Measurements from ENCODE around the gene SAGE1. TPM values are rescaled to one million over a fixed set of nuclear protein-coding genes. Genes with fewer than 3 reads are reported as not detected.
"Not testable (repeated sequence)": the region's sequence is repeated elsewhere in the genome, so short reads cannot be mapped to it uniquely, and the experiment has no call there.

SAGE1 gene
- polyA plus RNA-seq, 1 experiment = not detected

- Histone ChIP-seq H3K36me3 (ENCODE audit: control insufficient read depth, insufficient read depth, low read length) (no peaks in the 10 kb centered on the region), H3K27me3 (ENCODE audit: control insufficient read depth, insufficient read depth, low read length) (no peaks in the 10 kb centered on the region), H3K4me3 (ENCODE audit: low read depth, low read length) (no peak overlapping the region)
- no peak for DNase-seq (ENCODE audit: low read depth)
- ChIA-PET CTCF (no interaction called here), POLR2A (no interaction called here)
- TF ChIP-seq CTCF (IDR thresholded peaks at IDR 0.05; ENCODE audit: insufficient read depth, low read depth, low read length) = no peak
Observed at GRCh38 chrX:135892781-135893180, 735 bp upstream of the SAGE1 start.

GRCh38 chrX:135910251-135910650 lies 16.7 kb downstream of the SAGE1 start:
- ChIA-PET CTCF (interaction anchor here (0.6 kb wide), 1 partner anchor 22 kb away, joined by 5 read pairs; no protein-coding TSS in a partner anchor), POLR2A (no interaction called here)
- H3K4me3 ChIP-seq (ENCODE audit: low read depth, low read length) = no peak overlapping the region
- no peak for TF ChIP-seq CTCF (IDR thresholded peaks at IDR 0.05; ENCODE audit: insufficient read depth, low read depth, low read length)
- no peaks in the 10 kb centered on the region for H3K36me3 ChIP-seq (ENCODE audit: control insufficient read depth, insufficient read depth, low read length)
- H3K27me3 ChIP-seq (ENCODE audit: control insufficient read depth, insufficient read depth, low read length) = no peaks in the 10 kb centered on the region
- DNase-seq (ENCODE audit: low read depth) = no peak

GRCh38 chrX:135914404-135914803 lies 20.9 kb downstream of the SAGE1 start:
- H3K27me3 ChIP-seq (ENCODE audit: control insufficient read depth, insufficient read depth, low read length) = no peaks in the 10 kb centered on the region
- POLR2A ChIA-PET = no interaction called here
- TF ChIP-seq CTCF (IDR thresholded peaks at IDR 0.05; ENCODE audit: insufficient read depth, low read depth, low read length) = no peak
- DNase-seq (ENCODE audit: low read depth) = no peak
- H3K36me3 ChIP-seq (ENCODE audit: control insufficient read depth, insufficient read depth, low read length) = no peaks in the 10 kb centered on the region
- H3K4me3 ChIP-seq (ENCODE audit: low read depth, low read length) = no peak overlapping the region
- CTCF ChIA-PET = no interaction called here

GRCh38 chrX:135920516-135920915 lies 27.0 kb downstream of the SAGE1 start:
- DNase-seq (ENCODE audit: low read depth); H3K4me3 ChIP-seq (ENCODE audit: low read depth, low read length); H3K36me3 ChIP-seq (ENCODE audit: control insufficient read depth, insufficient read depth, low read length); H3K27me3 ChIP-seq (ENCODE audit: control insufficient read depth, insufficient read depth, low read length); POLR2A ChIA-PET: not testable (repeated sequence)
- CTCF ChIA-PET = interaction anchor here (1.0 kb wide), 1 partner anchor 10 kb away, joined by 4 read pairs; no protein-coding TSS in a partner anchor

GRCh38 chrX:135923353-135923752 lies 29.8 kb downstream of the SAGE1 start:
- POLR2A ChIA-PET = no interaction called here
- Histone ChIP-seq H3K36me3 (ENCODE audit: control insufficient read depth, insufficient read depth, low read length) (no peaks in the 10 kb centered on the region), H3K4me3 (ENCODE audit: low read depth, low read length) (no peak overlapping the region), H3K27me3 (ENCODE audit: control insufficient read depth, insufficient read depth, low read length) (no peaks in the 10 kb centered on the region)
- CTCF ChIA-PET = no interaction called here
- no peak for TF ChIP-seq CTCF (IDR thresholded peaks at IDR 0.05; ENCODE audit: insufficient read depth, low read depth, low read length)
- no peak for DNase-seq (ENCODE audit: low read depth)

GRCh38 chrX:135927897-135928296 lies 34.4 kb downstream of the SAGE1 start:
- Histone ChIP-seq H3K36me3 (ENCODE audit: control insufficient read depth, insufficient read depth, low read length) (no peaks in the 10 kb centered on the region), H3K4me3 (ENCODE audit: low read depth, low read length) (no peak overlapping the region), H3K27me3 (ENCODE audit: control insufficient read depth, insufficient read depth, low read length) (no peaks in the 10 kb centered on the region)
- DNase-seq (ENCODE audit: low read depth) = no peak
- POLR2A ChIA-PET = no interaction called here
- CTCF ChIA-PET = no interaction called here
- TF ChIP-seq CTCF (IDR thresholded peaks at IDR 0.05; ENCODE audit: insufficient read depth, low read depth, low read length) = no peak
